ENCODE results near the gene THOP1. TPM values are rescaled to one million over a fixed set of nuclear protein-coding genes. Genes with fewer than 3 reads are reported as not detected.

The THOP1 gene
- total RNA-seq, 4 donors from 2014 or later = 35.8 to 91.8 (median 42.9) TPM

GRCh38 chr19:2743099-2743498 lies 42.2 kb upstream of the THOP1 start:
- H3K36me3 ChIP-seq = no peaks in the 10 kb centered on the region
- no peak for DNase-seq (ENCODE audit: low spot score in 2 of 2)
- TF ChIP-seq EP300 (IDR thresholded peaks at IDR 0.05) = no peak
- TF ChIP-seq POLR2A (IDR thresholded peaks at IDR 0.05) = no peak
- TF ChIP-seq CTCF (IDR thresholded peaks at IDR 0.05) = no peak
- H3K27me3 ChIP-seq = peaks cover 0 to 5% of the 10 kb centered on the region in 2 donors
- H3K4me1 ChIP-seq = peaks cover 0 to 18% (median 5%) of the 10 kb centered on the region in 4 donors
- no peak overlapping the region for H3K4me3 ChIP-seq
- H3K9me3 ChIP-seq = no peaks in the 10 kb centered on the region
- H3K27ac ChIP-seq = no peak overlapping the region
- WGBS, 2 donors = 79% methylated on average over 8 of the region's 8 CpGs

- WGBS, 2 donors = 37 to 48% methylated on average over 4 of the region's 4 CpGs
- Histone ChIP-seq H3K27me3 (peaks cover 0 to 5% of the 10 kb centered on the region in 2 donors), H3K27ac (no peak overlapping the region), H3K4me1 (peaks cover 0 to 12% (median 1%) of the 10 kb centered on the region in 4 donors), H3K36me3 (no peaks in the 10 kb centered on the region), H3K9me3 (no peaks in the 10 kb centered on the region), H3K4me3 (no peak overlapping the region)
- no peak for TF ChIP-seq EP300 (IDR thresholded peaks at IDR 0.05)
- TF ChIP-seq CTCF (IDR thresholded peaks at IDR 0.05) = no peak
- no peak for TF ChIP-seq POLR2A (IDR thresholded peaks at IDR 0.05)
- DNase-seq (ENCODE audit: low spot score in 2 of 2) = no peak
These were observed 41.2 kb upstream of the THOP1 start for GRCh38 chr19:2744113-2744512.

- WGBS, 2 donors = 76 to 84% methylated on average over 7 of the region's 7 CpGs
- no peak for DNase-seq (ENCODE audit: low spot score in 2 of 2)
- Histone ChIP-seq H3K4me1 (peaks cover 0 to 7% (median 0%) of the 10 kb centered on the region in 4 donors), H3K9me3 (no peaks in the 10 kb centered on the region), H3K4me3 (no peak overlapping the region), H3K27me3 (no peaks in the 10 kb centered on the region), H3K36me3 (no peaks in the 10 kb centered on the region), H3K27ac (no peak overlapping the region)
- TF ChIP-seq POLR2A (IDR thresholded peaks at IDR 0.05) (no peak), EP300 (IDR thresholded peaks at IDR 0.05) (no peak), CTCF (IDR thresholded peaks at IDR 0.05) (no peak)
These were observed 38.0 kb upstream of the THOP1 start for GRCh38 chr19:2747349-2747748.

- TF ChIP-seq CTCF (IDR thresholded peaks at IDR 0.05) (no peak), EP300 (IDR thresholded peaks at IDR 0.05) (no peak), POLR2A (IDR thresholded peaks at IDR 0.05) (no peak)
- H3K9me3 ChIP-seq = no peaks in the 10 kb centered on the region
- peaks cover 0 to 7% (median 0%) of the 10 kb centered on the region in 4 donors for H3K4me1 ChIP-seq
- H3K27me3 ChIP-seq = no peaks in the 10 kb centered on the region
- peaks cover 0 to 33% (median 0%) of the 10 kb centered on the region in 3 donors for H3K36me3 ChIP-seq
- WGBS, 2 donors = 71 to 75% methylated on average over 17 of the region's 17 CpGs
- no peak for DNase-seq (ENCODE audit: low spot score in 2 of 2)
- no peak overlapping the region for H3K27ac ChIP-seq
- H3K4me3 ChIP-seq = no peak overlapping the region
These were observed 34.4 kb upstream of the THOP1 start for GRCh38 chr19:2750808-2751437.

- H3K4me1 ChIP-seq = peaks cover 0 to 7% (median 0%) of the 10 kb centered on the region in 4 donors
- no peak overlapping the region for H3K4me3 ChIP-seq
- no peaks in the 10 kb centered on the region for H3K9me3 ChIP-seq
- WGBS, 2 donors = 90 to 94% methylated on average over 14 to 21 of the region's 21 CpGs
- no peak overlapping the region for H3K27ac ChIP-seq
- H3K27me3 ChIP-seq = no peaks in the 10 kb centered on the region
- DNase-seq (ENCODE audit: low spot score in 2 of 2) = no peak
- TF ChIP-seq CTCF (IDR thresholded peaks at IDR 0.05) = no peak
- TF ChIP-seq POLR2A (IDR thresholded peaks at IDR 0.05) = no peak
- no peak for TF ChIP-seq EP300 (IDR thresholded peaks at IDR 0.05)
- H3K36me3 ChIP-seq = peaks cover 0 to 38% (median 0%) of the 10 kb centered on the region in 3 donors
These were observed 33.9 kb upstream of the THOP1 start for GRCh38 chr19:2751438-2751830.
